KMS-11 (cell line): ENCODE results near the gene ZAP70.

ENCODE experiments used
- H2AFZ ChIP-seq: fragments of 200-600 bp; sonication (generic); 2 replicates; pipeline ENCODE4 v1.6.1; 2016; ENCODE audit warnings: antibody characterized with exemption, mixed run types, low read depth
- H3K27ac ChIP-seq: fragments of 200-600 bp; sonication (generic); 2 replicates; pipeline ENCODE4 v1.6.1; 2016; ENCODE audit warnings: mild to moderate bottlenecking, mixed run types
- H3K27me3 ChIP-seq: fragments of 200-600 bp; sonication (generic); 2 replicates; pipeline ENCODE4 v1.6.1; 2017; ENCODE audit warnings: mild to moderate bottlenecking, low read depth, mixed run types, moderate library complexity; ENCODE audit not compliant: insufficient read depth
- H3K36me3 ChIP-seq: fragments of 200-600 bp; sonication (generic); 2 replicates; pipeline ENCODE4 v1.6.1; 2017; ENCODE audit warnings: mild to moderate bottlenecking, mixed run types; ENCODE audit not compliant: insufficient read depth
- H3K4me1 ChIP-seq: fragments of 200-600 bp; sonication (generic); 2 replicates; pipeline ENCODE4 v1.6.1; 2016; ENCODE audit warnings: mild to moderate bottlenecking, low read depth, mixed run types; ENCODE audit not compliant: poor library complexity, severe bottlenecking
- H3K4me2 ChIP-seq: fragments of 200-600 bp; sonication (generic); 2 replicates; pipeline ENCODE4 v1.7.0; 2016; ENCODE audit warnings: mild to moderate bottlenecking, mixed run types
- H3K4me3 ChIP-seq: fragments of 200-600 bp; sonication (generic); IDR thresholded peaks from 2 replicates; pipeline ENCODE4 v1.6.1; 2017; ENCODE audit warnings: low read depth, low read length, mixed read lengths; ENCODE audit not compliant: insufficient read depth
- H3K79me2 ChIP-seq: fragments of 200-600 bp; sonication (generic); 2 replicates; pipeline ENCODE4 v1.6.1; 2016; ENCODE audit warnings: low read depth, mixed run types; ENCODE audit not compliant: insufficient read depth
- H3K9ac ChIP-seq: fragments of 200-600 bp; sonication (generic); 2 replicates; pipeline ENCODE4 v1.6.1; 2016; ENCODE audit warnings: mild to moderate bottlenecking, mixed run types
- H4K20me1 ChIP-seq: fragments of 200-600 bp; sonication (generic); 2 replicates; pipeline ENCODE4 v1.6.1; 2016; ENCODE audit warnings: mild to moderate bottlenecking, mixed run types; ENCODE audit not compliant: insufficient read depth
- CTCF ChIP-seq: fragments of 200-600 bp; sonication (generic); conservative IDR thresholded peaks from 2 replicates; pipeline ENCODE4 v1.6.1; 2017; ENCODE audit warnings: low read depth, mild to moderate bottlenecking, antibody characterized with exemption, low read length, moderate library complexity, mixed read lengths

ZAP70 gene

GRCh38 chr2:97769308-97769707, 55.9 kb downstream of the ZAP70 start:
- Histone ChIP-seq H3K27me3 (no peaks in the 10 kb centered on the region), H3K4me2 (no peak overlapping the region), H4K20me1 (no peaks in the 10 kb centered on the region), H3K79me2 (no peaks in the 10 kb centered on the region), H3K4me3 (no peak overlapping the region), H3K9ac (no peak overlapping the region), H3K27ac (no peak overlapping the region), H2AFZ (no peak overlapping the region), H3K4me1 (no peaks in the 10 kb centered on the region), H3K36me3 (no peaks in the 10 kb centered on the region)
- no peak for TF ChIP-seq CTCF

- Histone ChIP-seq H3K27ac (no peak overlapping the region), H3K9ac (no peak overlapping the region), H4K20me1 (no peaks in the 10 kb centered on the region), H3K4me2 (no peak overlapping the region), H3K79me2 (no peaks in the 10 kb centered on the region), H3K27me3 (no peaks in the 10 kb centered on the region), H3K4me3 (no peak overlapping the region), H2AFZ (no peak overlapping the region), H3K36me3 (no peaks in the 10 kb centered on the region), H3K4me1 (no peaks in the 10 kb centered on the region)
- no peak for TF ChIP-seq CTCF
Measured at GRCh38 chr2:97769711-97770110, 56.3 kb downstream of the ZAP70 start.

DNA sequence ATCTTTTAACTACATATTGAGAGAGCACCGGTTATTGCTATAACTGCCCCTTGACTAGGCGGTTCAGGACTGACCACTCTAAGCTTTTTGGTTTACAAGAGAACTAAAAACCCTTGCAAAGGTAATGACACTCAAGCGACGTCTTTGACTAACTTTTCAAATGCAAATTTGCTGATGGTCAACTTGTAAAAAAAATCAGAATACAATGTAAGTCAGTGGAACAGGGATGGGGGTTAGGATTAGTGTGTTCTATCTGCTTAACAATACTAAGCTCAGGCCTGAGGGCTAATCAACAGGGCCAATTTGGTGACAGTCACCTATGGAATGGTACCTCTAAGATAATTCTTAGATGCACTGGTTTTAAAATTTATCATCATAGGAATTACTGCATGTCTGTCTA, 57.1 kb downstream of the ZAP70 start:
- Histone ChIP-seq H3K27ac (no peak overlapping the region), H3K27me3 (no peaks in the 10 kb centered on the region), H3K36me3 (no peaks in the 10 kb centered on the region), H3K79me2 (no peaks in the 10 kb centered on the region), H3K4me3 (no peak overlapping the region), H2AFZ (no peak overlapping the region), H3K9ac (no peak overlapping the region), H4K20me1 (no peaks in the 10 kb centered on the region), H3K4me1 (no peaks in the 10 kb centered on the region), H3K4me2 (no peak overlapping the region)
- no peak for TF ChIP-seq CTCF

DNA sequence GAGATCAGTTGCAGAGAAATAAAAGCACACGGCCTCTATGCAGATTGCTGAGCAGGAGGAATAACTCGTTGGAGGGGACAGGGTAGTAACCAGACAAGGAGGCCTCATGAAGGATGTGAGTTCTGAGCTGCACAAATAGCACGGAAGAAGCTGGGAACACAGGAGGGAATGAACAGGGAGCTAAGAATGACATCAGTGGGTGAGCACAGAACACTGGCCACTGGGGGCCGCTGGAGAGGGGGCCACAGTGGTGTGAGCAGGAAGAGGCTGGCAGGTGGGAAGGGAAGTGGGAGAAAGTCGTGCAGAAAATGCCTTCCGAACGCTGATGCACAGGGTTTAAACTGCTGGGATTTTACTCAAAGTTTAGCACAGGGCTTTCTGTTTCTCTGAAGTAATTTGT, 61.0 kb downstream of the ZAP70 start:
- Histone ChIP-seq H3K4me2 (no peak overlapping the region), H3K79me2 (no peaks in the 10 kb centered on the region), H3K27me3 (no peaks in the 10 kb centered on the region), H3K4me1 (no peaks in the 10 kb centered on the region), H3K4me3 (no peak overlapping the region), H3K9ac (no peak overlapping the region), H4K20me1 (no peaks in the 10 kb centered on the region), H2AFZ (no peak overlapping the region), H3K36me3 (no peaks in the 10 kb centered on the region), H3K27ac (no peak overlapping the region)
- TF ChIP-seq CTCF, result no peak; the same call in 1 of the 2 replicates

GRCh38 chr2:97775074-97775473, 61.7 kb downstream of the ZAP70 start:
- Histone ChIP-seq H3K79me2 (no peaks in the 10 kb centered on the region), H3K4me2 (no peak overlapping the region), H3K27ac (no peak overlapping the region), H3K4me1 (no peaks in the 10 kb centered on the region), H3K4me3 (no peak overlapping the region), H3K9ac (no peak overlapping the region), H3K27me3 (no peaks in the 10 kb centered on the region), H2AFZ (no peak overlapping the region), H3K36me3 (no peaks in the 10 kb centered on the region), H4K20me1 (no peaks in the 10 kb centered on the region)
- no peak for TF ChIP-seq CTCF
